ENCODE results near the gene EYA4.

Gene EYA4, protein sequence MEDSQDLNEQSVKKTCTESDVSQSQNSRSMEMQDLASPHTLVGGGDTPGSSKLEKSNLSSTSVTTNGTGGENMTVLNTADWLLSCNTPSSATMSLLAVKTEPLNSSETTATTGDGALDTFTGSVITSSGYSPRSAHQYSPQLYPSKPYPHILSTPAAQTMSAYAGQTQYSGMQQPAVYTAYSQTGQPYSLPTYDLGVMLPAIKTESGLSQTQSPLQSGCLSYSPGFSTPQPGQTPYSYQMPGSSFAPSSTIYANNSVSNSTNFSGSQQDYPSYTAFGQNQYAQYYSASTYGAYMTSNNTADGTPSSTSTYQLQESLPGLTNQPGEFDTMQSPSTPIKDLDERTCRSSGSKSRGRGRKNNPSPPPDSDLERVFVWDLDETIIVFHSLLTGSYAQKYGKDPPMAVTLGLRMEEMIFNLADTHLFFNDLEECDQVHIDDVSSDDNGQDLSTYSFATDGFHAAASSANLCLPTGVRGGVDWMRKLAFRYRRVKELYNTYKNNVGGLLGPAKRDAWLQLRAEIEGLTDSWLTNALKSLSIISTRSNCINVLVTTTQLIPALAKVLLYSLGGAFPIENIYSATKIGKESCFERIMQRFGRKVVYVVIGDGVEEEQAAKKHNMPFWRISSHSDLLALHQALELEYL

DNA sequence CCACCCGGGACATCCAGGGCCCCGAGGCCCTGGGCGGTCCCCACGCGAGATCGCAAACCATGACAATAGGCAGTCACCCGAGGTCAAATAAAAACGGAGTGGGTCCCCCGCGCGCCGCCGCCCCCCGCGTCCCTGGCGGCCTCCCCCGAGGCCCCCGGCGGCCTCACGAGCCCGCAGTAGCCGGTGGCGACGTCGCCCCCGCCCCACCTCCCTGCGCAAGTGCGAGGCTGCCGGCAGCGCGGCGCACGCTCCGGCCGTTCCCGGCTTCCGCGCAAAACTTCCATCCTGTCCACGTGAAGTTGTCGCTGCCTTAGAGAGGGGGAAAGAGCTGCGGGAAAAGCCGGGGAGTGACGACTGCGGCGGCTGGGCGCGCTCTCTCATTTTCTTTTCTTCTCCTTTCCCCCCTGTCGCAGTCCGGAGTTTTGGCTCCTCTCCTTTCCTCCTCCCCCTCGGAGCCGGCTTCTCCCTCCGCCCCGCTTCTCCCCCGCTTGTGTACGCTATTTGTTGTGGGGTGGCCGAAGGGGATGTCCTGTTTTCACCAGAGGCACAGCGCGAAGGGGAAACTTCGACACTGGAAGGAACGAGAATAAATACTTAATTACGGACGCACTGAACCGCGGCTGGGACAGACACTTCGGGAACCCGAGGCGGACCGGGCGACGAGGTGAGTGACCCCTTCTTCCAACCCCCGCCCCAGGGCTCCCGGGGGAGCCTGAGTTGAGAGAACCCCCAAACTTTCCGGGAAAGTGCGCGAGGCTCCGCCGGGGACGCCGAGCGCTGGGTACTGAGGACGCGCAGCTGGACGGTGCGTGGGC lies at the start of gene EYA4:
EYA4 (plus strand) TSS at position 272 of the 815 bp plus-strand sequence. CDS start 33,424 bp downstream, outside the sequence.
- H3K4me3 ChIP-seq (replicated peaks; ENCODE audit: low read depth, low read length): peak within 1 kb of the TSS; percentile 43
- peak; percentile 18 for DNase-seq (ENCODE audit: low read depth)
- TF ChIP-seq, protein P1, sequence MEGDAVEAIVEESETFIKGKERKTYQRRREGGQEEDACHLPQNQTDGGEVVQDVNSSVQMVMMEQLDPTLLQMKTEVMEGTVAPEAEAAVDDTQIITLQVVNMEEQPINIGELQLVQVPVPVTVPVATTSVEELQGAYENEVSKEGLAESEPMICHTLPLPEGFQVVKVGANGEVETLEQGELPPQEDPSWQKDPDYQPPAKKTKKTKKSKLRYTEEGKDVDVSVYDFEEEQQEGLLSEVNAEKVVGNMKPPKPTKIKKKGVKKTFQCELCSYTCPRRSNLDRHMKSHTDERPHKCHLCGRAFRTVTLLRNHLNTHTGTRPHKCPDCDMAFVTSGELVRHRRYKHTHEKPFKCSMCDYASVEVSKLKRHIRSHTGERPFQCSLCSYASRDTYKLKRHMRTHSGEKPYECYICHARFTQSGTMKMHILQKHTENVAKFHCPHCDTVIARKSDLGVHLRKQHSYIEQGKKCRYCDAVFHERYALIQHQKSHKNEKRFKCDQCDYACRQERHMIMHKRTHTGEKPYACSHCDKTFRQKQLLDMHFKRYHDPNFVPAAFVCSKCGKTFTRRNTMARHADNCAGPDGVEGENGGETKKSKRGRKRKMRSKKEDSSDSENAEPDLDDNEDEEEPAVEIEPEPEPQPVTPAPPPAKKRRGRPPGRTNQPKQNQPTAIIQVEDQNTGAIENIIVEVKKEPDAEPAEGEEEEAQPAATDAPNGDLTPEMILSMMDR (IDR thresholded peaks at IDR 0.05; ENCODE audit: low read length, missing control alignments): no peak

DNA sequence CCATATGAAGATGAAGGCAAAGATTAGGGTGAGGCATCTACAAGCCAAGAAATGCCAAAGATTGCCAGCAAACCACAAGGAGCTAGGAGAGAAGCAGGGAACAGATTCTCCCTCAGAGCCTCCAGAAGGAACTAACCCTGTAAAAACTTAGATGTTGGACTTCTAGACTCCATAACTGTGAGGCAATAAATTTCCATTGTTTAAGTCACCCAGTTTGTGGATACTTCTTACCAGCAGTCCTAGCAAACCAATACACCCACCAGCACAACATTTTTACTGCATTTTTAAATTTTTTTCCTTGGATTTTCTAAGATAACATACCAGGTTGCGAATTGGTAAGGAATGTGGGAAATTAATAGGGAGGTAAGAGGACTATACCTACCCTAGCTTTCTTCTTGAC lies 47.8 kb upstream of the EYA4 start:
- DNase-seq (ENCODE audit: low read depth): no peak

DNA sequence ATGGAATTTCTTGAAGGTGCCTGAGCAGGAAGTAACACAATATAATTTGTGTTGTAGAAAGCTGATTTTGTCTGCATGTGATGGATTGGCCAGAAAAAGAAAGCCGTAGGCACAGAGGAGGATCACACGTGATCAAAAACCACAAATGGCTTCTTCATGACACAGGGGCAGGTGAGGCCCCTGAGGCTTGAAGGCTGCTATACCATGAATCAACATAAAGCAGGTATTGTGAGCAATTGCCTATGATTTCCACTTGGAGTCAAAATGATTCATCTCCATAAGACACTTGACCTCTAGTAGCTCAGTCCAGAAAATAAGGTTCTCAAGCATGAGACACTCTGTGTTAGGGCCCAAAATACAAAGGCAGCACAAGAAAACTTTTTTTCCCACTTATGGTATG lies 42.4 kb upstream of the EYA4 start:
- TF ChIP-seq, protein P1 (IDR thresholded peaks at IDR 0.05; ENCODE audit: low read length, missing control alignments): no peak
- H3K4me3 ChIP-seq (replicated peaks; ENCODE audit: low read depth, low read length): no peak overlapping the region
- DNase-seq (ENCODE audit: low read depth): no peak

More for the DNA sequence above, 47.8 kb upstream of the EYA4 start:
- H3K4me3 ChIP-seq (replicated peaks; ENCODE audit: low read depth, low read length): no peak overlapping the region
- TF ChIP-seq, protein P1 (IDR thresholded peaks at IDR 0.05; ENCODE audit: low read length, missing control alignments): no peak

DNA sequence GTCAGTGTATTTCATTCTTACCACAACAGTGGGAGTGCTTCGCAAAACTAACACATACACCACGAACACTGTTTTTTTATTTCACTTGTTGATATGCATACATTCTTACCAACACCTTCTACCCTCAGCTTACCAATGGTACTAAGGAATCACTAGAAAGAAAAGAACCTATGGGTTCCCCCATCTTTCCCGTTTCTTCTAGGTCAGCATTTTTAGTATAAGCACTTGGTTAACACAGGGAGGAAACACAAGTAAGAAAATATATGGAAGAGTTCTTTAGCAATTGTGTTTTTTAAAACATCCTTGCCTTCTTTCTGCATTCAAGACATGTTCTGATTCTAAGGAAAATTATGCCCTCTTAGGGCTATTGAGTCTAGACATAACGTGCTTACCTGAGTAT lies 39.9 kb upstream of the EYA4 start:
- H3K4me3 ChIP-seq (replicated peaks; ENCODE audit: low read depth, low read length): no peak overlapping the region
- TF ChIP-seq, protein P1 (IDR thresholded peaks at IDR 0.05; ENCODE audit: low read length, missing control alignments): no peak
- DNase-seq (ENCODE audit: low read depth): no peak

DNA sequence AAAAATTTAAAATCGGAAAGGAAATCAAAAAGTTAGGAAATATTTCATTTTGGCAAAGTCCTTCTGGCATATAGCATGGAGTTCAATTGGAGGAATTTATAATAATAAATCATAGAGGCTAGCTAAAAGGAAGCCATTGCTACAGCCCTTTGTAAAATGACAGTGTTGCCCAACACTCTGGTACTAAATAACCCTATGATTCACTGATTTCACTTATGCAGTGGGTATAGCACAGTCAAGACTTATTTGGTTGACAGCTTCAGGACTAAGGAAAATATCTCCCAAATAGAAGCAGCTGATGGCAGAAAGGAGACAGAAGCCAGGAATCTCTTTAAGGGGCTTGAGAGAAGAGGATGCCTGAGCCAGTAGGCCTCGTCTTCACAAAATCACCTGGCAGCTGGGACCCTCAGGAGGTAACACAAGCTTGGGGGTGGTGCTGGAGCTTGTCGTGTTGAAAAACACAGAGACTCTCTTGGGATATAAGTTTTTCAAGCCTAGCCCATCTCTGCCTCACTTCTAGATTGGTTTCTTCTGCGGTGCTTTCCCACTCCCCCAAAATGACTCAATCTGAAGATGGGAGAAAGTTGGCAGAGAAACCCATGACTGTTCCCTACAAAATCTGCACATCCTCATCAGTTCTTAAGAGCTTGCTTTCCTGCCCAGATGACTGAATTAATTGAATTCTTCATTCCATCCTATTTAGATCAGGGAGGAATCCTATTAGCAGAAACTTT lies 38.4 kb upstream of the EYA4 start:
- DNase-seq (ENCODE audit: low read depth): peak; percentile 2
- TF ChIP-seq, protein P1 (IDR thresholded peaks at IDR 0.05; ENCODE audit: low read length, missing control alignments): no peak

DNA sequence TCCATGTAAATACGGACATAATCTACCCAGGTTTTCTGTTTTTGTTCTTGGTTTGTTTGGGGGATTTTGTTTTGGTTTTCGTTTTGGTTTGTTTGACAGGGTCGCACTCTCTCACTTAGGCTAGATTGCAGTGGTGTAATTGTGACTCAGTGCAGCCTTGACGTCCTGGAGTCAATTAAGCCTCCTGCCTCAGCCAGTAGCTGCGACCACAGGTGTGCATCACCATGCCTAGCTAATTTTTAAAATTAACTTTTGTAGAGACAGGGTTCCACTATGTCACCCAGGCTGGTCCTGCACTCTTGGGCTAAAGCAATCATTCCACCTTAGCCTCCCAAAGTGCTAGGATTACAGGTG lies 37.8 kb upstream of the EYA4 start:
- H3K4me3 ChIP-seq (replicated peaks; ENCODE audit: low read depth, low read length): no peak overlapping the region
- no peak for DNase-seq (ENCODE audit: low read depth)
- TF ChIP-seq, protein P1 (IDR thresholded peaks at IDR 0.05; ENCODE audit: low read length, missing control alignments): no peak

More for the DNA sequence above, 38.4 kb upstream of the EYA4 start:
- H3K4me3 ChIP-seq (replicated peaks; ENCODE audit: low read depth, low read length): no peak overlapping the region

Data from fibroblast of pulmonary artery (primary cell).